HepG2 (cell line): ENCODE data around the gene DCUN1D2. TPM values are rescaled to one million over a fixed set of nuclear protein-coding genes. Genes with fewer than 3 reads are reported as not detected.

ENCODE experiments used
- ATAD3A ChIP-seq: sonication (generic); formaldehyde crosslinking; IDR thresholded peaks from 2 replicates; pipeline ENCODE4 v1.4.0; 2020; ENCODE audit warnings: missing genetic modification reagents
- CHCHD3 ChIP-seq: sonication (generic); formaldehyde crosslinking; IDR thresholded peaks from 2 replicates; pipeline ENCODE4 v1.8.0; 2022; ENCODE audit warnings: mild to moderate bottlenecking, missing genetic modification reagents, moderate library complexity
- GABPA ChIP-seq, 2 experiments: IDR thresholded peaks; 2 replicates each; pipeline ENCODE4 v1.6.1; 2011 to 2016; ENCODE audit warnings: low read depth in 2 of 2, low read length in 1 of 2, missing biosample characterization in 1 of 2, missing genetic modification characterization in 1 of 2
- KDM4B ChIP-seq: sonication (generic); formaldehyde crosslinking; IDR thresholded peaks from 2 replicates; pipeline ENCODE4 v1.4.0; 2020; ENCODE audit warnings: missing genetic modification reagents
- KLF9 ChIP-seq: IDR thresholded peaks from 2 replicates; pipeline ENCODE4 v1.6.1; 2016; ENCODE audit warnings: low read depth
- MEF2D ChIP-seq: sonication (generic); formaldehyde crosslinking; IDR thresholded peaks from 2 replicates; pipeline ENCODE4 v1.5.1; 2020; ENCODE audit warnings: mild to moderate bottlenecking, missing genetic modification reagents
- MXD4 ChIP-seq: IDR thresholded peaks from 2 replicates; pipeline ENCODE4 v1.6.1; 2016; ENCODE audit warnings: mild to moderate bottlenecking, missing biosample characterization, missing genetic modification reagents
- NRL ChIP-seq: sonication (generic); formaldehyde crosslinking; IDR thresholded peaks from 2 replicates; pipeline ENCODE4 v1.5.0; 2020; ENCODE audit warnings: missing genetic modification reagents, mild to moderate bottlenecking, moderate library complexity, borderline replicate concordance
- PLRG1 ChIP-seq: fragments of 450-650 bp; conservative IDR thresholded peaks from 2 replicates; pipeline ENCODE4 v1.6.1; 2016
- PPARG ChIP-seq: conservative IDR thresholded peaks from 2 replicates; pipeline ENCODE4 v1.6.1; 2016; ENCODE audit warnings: missing biosample characterization, missing genetic modification reagents
- RARG ChIP-seq: sonication (generic); formaldehyde crosslinking; IDR thresholded peaks from 2 replicates; pipeline ENCODE4 v1.4.0; 2020; ENCODE audit warnings: low read depth, mild to moderate bottlenecking, missing genetic modification reagents
- SMARCE1 ChIP-seq: fragments of 450-650 bp; IDR thresholded peaks from 2 replicates; pipeline ENCODE4 v1.6.1; 2017; ENCODE audit warnings: borderline replicate concordance
- SNAI1 ChIP-seq: sonication (generic); formaldehyde crosslinking; IDR thresholded peaks from 2 replicates; pipeline ENCODE4 v1.5.0; 2020; ENCODE audit warnings: mild to moderate bottlenecking, missing genetic modification reagents, borderline replicate concordance
- TEAD2 ChIP-seq: sonication (generic); formaldehyde crosslinking; IDR thresholded peaks from 2 replicates; pipeline ENCODE4 v1.9.0; 2021; ENCODE audit warnings: missing genetic modification reagents
- ZBTB21 ChIP-seq: sonication (generic); formaldehyde crosslinking; IDR thresholded peaks from 2 replicates; pipeline ENCODE4 v1.4.0; 2020; ENCODE audit warnings: missing genetic modification reagents
- ZNF331 ChIP-seq: sonication (generic); formaldehyde crosslinking; IDR thresholded peaks from 2 replicates; pipeline ENCODE4 v1.4.0; 2020; ENCODE audit warnings: missing genetic modification reagents
- ZNF616 ChIP-seq: sonication (generic); formaldehyde crosslinking; IDR thresholded peaks from 2 replicates; pipeline ENCODE4 v1.5.0; 2020; ENCODE audit warnings: low read depth, mild to moderate bottlenecking, missing genetic modification reagents
- ZNF713 ChIP-seq: sonication (generic); formaldehyde crosslinking; IDR thresholded peaks from 2 replicates; pipeline ENCODE4 v1.4.0; 2020; ENCODE audit warnings: mild to moderate bottlenecking, missing genetic modification reagents
- ZNF879 ChIP-seq: sonication (generic); formaldehyde crosslinking; IDR thresholded peaks from 2 replicates; pipeline ENCODE4 v1.8.1; 2023; ENCODE audit warnings: missing genetic modification reagents
- ZSCAN20 ChIP-seq: sonication (generic); formaldehyde crosslinking; IDR thresholded peaks from 2 replicates; pipeline ENCODE4 v1.4.0; 2020; ENCODE audit warnings: missing genetic modification reagents, mild to moderate bottlenecking, borderline replicate concordance
- polyA plus RNA-seq, 8 experiments: library from polyadenylated mRNA; depleted of rRNA in 3 of 8; stranded (reverse) in 7 of 8; unstranded in 1 of 8; fragments of >200 nt; fragmentation: Illumina TruSeq in 4 of 8; extraction: Trizol in 4 of 8; gene quantifications; 2 replicates each; pipeline versions ENCODE4 v1.2.1 to v1.2.3, GENCODE V29; 2011 to 2016; ENCODE audit warnings: low read depth in 4 of 8, missing spikeins in 1 of 8, mixed read lengths in 1 of 8; ENCODE audit not compliant: insufficient read depth in 1 of 8
- total RNA-seq, 5 experiments: library from RNA; depleted of rRNA; stranded (reverse); fragments of >200 nt; fragmentation: Illumina TruSeq; extraction: Trizol; gene quantifications; 2 replicates each; pipeline ENCODE4 v1.2.3, GENCODE V29; 2016; ENCODE audit warnings: low read depth in 1 of 5
- TF ChIP-seq, protein P1 (sequence below): sonication (generic); formaldehyde crosslinking; IDR thresholded peaks from 2 replicates; pipeline ENCODE4 v1.5.0; 2020; ENCODE audit warnings: mild to moderate bottlenecking, missing genetic modification reagents
- TF ChIP-seq, protein P2 (sequence below): sonication (generic); formaldehyde crosslinking; IDR thresholded peaks from 2 replicates; pipeline ENCODE4 v1.4.0; 2020; ENCODE audit warnings: missing genetic modification reagents
- TF ChIP-seq, protein P3 (sequence below): fragments of 450-650 bp; IDR thresholded peaks from 2 replicates; pipeline ENCODE4 v1.6.1; 2016
- TF ChIP-seq, protein P4 (sequence below): IDR thresholded peaks from 2 replicates; pipeline ENCODE4 v1.6.1; 2016; ENCODE audit warnings: missing compliant biosample characterization, missing genetic modification reagents, borderline replicate concordance
- TF ChIP-seq, protein P5 (sequence below): sonication (generic); formaldehyde crosslinking; IDR thresholded peaks from 2 replicates; pipeline ENCODE4 v1.5.0; 2020; ENCODE audit warnings: missing genetic modification reagents, mild to moderate bottlenecking, borderline replicate concordance

The DCUN1D2 gene
- total and polyA plus RNA-seq, 2 of the 13 experiments (the other 11 are each of a cell fraction or from before 2014, with no cell fraction given), result 9.1 to 9.6 TPM

DNA sequence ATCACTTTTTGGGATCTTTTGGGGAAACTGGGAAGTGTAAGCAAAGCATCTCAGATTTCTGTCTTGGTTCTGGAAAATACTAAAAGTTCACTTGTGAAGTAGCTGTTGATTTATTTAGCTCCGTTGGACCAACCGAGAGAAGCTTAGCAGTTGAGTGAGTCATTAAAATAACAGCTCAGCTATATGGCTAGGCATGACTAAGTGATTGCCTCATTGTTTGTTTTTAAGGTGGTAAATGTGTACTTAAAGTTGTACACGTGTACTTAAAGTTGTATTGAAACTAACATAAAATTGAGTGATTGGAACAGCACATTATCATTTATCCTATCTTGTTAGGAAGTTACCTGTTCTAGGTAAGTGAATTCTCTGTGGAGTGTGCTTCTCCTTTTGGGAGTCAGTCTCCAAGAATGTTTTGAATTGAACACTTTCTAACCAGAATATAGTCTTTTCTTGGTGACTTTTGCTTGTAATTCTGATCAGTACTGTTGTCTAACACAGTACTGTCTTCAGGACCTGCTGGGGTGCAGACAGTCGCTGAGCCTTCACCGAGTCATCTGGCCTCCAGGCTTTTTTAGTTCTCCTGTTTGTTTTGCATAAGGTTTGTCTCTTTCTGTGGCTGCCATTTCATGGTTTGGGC, 2.9 kb upstream of the DCUN1D2 start (continued):
- TF ChIP-seq, protein P1, sequence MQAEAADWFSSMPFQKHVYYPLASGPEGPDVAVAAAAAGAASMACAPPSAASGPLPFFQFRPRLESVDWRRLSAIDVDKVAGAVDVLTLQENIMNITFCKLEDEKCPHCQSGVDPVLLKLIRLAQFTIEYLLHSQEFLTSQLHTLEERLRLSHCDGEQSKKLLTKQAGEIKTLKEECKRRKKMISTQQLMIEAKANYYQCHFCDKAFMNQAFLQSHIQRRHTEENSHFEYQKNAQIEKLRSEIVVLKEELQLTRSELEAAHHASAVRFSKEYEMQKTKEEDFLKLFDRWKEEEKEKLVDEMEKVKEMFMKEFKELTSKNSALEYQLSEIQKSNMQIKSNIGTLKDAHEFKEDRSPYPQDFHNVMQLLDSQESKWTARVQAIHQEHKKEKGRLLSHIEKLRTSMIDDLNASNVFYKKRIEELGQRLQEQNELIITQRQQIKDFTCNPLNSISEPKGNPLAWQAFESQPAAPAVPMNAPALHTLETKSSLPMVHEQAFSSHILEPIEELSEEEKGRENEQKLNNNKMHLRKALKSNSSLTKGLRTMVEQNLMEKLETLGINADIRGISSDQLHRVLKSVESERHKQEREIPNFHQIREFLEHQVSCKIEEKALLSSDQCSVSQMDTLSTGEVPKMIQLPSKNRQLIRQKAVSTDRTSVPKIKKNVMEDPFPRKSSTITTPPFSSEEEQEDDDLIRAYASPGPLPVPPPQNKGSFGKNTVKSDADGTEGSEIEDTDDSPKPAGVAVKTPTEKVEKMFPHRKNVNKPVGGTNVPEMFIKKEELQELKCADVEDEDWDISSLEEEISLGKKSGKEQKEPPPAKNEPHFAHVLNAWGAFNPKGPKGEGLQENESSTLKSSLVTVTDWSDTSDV (CRISPR knock-in tag), result no peak
- TF ChIP-seq PPARG (CRISPR knock-in tag) (no peak), ZNF616 (CRISPR knock-in tag) (no peak), ZSCAN20 (CRISPR knock-in tag) (no peak), KDM4B (CRISPR knock-in tag) (no peak), SNAI1 (no peak), ZNF713 (CRISPR knock-in tag) (no peak), CHCHD3 (CRISPR knock-in tag) (no peak), PLRG1 (no peak), MEF2D (no peak), SMARCE1 (no peak), ZNF879 (no peak), ZBTB21 (CRISPR knock-in tag) (no peak), ZNF331 (CRISPR knock-in tag) (peak; percentile 50; the same call in 1 of the 2 replicates), ATAD3A (no peak), MXD4 (CRISPR knock-in tag) (0 out of 2 replicates have a peak, but pooled peaks have one; percentile 29), KLF9 (CRISPR knock-in tag) (no peak), NRL (CRISPR knock-in tag) (no peak), RARG (no peak), TEAD2 (CRISPR knock-in tag) (no peak), GABPA (IDR thresholded peaks at IDR 0.05; ENCODE audit: low read depth, low read length) (no peak), GABPA (CRISPR knock-in tag; IDR thresholded peaks at IDR 0.05; ENCODE audit: low read depth) (peak; percentile 48)
- TF ChIP-seq, protein P2, sequence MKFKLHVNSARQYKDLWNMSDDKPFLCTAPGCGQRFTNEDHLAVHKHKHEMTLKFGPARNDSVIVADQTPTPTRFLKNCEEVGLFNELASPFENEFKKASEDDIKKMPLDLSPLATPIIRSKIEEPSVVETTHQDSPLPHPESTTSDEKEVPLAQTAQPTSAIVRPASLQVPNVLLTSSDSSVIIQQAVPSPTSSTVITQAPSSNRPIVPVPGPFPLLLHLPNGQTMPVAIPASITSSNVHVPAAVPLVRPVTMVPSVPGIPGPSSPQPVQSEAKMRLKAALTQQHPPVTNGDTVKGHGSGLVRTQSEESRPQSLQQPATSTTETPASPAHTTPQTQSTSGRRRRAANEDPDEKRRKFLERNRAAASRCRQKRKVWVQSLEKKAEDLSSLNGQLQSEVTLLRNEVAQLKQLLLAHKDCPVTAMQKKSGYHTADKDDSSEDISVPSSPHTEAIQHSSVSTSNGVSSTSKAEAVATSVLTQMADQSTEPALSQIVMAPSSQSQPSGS (CRISPR knock-in tag), result peak; percentile 90
- TF ChIP-seq, protein P3, sequence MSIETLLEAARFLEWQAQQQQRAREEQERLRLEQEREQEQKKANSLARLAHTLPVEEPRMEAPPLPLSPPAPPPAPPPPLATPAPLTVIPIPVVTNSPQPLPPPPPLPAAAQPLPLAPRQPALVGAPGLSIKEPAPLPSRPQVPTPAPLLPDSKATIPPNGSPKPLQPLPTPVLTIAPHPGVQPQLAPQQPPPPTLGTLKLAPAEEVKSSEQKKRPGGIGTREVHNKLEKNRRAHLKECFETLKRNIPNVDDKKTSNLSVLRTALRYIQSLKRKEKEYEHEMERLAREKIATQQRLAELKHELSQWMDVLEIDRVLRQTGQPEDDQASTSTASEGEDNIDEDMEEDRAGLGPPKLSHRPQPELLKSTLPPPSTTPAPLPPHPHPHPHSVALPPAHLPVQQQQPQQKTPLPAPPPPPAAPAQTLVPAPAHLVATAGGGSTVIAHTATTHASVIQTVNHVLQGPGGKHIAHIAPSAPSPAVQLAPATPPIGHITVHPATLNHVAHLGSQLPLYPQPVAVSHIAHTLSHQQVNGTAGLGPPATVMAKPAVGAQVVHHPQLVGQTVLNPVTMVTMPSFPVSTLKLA, result peak; percentile 72
- TF ChIP-seq, protein P4, sequence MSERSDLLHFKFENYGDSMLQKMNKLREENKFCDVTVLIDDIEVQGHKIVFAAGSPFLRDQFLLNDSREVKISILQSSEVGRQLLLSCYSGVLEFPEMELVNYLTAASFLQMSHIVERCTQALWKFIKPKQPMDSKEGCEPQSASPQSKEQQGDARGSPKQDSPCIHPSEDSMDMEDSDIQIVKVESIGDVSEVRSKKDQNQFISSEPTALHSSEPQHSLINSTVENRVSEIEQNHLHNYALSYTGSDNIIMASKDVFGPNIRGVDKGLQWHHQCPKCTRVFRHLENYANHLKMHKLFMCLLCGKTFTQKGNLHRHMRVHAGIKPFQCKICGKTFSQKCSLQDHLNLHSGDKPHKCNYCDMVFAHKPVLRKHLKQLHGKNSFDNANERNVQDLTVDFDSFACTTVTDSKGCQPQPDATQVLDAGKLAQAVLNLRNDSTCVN, result no peak
- TF ChIP-seq, protein P5, sequence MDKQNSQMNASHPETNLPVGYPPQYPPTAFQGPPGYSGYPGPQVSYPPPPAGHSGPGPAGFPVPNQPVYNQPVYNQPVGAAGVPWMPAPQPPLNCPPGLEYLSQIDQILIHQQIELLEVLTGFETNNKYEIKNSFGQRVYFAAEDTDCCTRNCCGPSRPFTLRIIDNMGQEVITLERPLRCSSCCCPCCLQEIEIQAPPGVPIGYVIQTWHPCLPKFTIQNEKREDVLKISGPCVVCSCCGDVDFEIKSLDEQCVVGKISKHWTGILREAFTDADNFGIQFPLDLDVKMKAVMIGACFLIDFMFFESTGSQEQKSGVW (CRISPR knock-in tag), result no peak
